ENCODE data around the gene STAT6. TPM values are rescaled to one million over a fixed set of nuclear protein-coding genes. Genes with fewer than 3 reads are reported as not detected.

The STAT6 gene
- total RNA-seq, 6 donors from 2014 or later = 123 to 605 (median 251) TPM

GRCh38 chr12:57129321-57129842, 18.2 kb upstream of the STAT6 start:
- TF ChIP-seq CTCF (IDR thresholded peaks at IDR 0.05) (no peak), POLR2AphosphoS5 (IDR thresholded peaks at IDR 0.05) (no peak), EP300 (IDR thresholded peaks at IDR 0.05) (no peak), POLR2A (IDR thresholded peaks at IDR 0.05) (no peak)
- peak overlapping the region; percentile 79 to 98 (median 94) for H3K27ac ChIP-seq
- no peak for DNase-seq

DNA sequence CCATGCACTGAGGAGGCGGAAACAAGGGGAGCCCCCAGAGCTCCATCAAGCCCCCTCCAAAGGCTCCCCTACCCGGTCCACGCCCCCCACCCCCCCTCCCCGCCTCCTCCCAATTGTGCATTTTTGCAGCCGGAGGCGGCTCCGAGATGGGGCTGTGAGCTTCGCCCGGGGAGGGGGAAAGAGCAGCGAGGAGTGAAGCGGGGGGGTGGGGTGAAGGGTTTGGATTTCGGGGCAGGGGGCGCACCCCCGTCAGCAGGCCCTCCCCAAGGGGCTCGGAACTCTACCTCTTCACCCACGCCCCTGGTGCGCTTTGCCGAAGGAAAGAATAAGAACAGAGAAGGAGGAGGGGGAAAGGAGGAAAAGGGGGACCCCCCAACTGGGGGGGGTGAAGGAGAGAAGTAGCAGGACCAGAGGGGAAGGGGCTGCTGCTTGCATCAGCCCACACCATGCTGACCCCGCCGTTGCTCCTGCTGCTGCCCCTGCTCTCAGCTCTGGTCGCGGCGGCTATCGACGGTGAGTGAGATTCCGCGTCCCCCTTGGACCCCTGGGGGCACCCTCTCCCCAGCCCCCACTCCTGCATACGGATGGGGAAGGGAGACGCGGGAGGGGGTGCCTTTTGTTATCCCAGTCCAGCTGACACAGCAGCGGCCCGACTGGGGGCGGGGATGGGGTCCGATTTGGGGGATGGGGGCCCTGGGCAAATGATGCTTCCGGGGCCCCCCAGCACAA, 17.5 kb upstream of the STAT6 start:
- Histone ChIP-seq H3K27me3 (peaks cover 0 to 4% (median 0%) of the 10 kb centered on the region in 4 donors), H3K9me3 (no peaks in the 10 kb centered on the region), H3K4me1 (peaks cover 21 to 40% (median 36%) of the 10 kb centered on the region in 4 donors), H3K4me3 (peak overlapping the region; percentile 51 to 80 (median 70)), H3K36me3 (no peaks in the 10 kb centered on the region), H3K27ac (peak overlapping the region; percentile 79 to 98 (median 94))
- ATAC-seq (ENCODE audit: low FRiP score in 2 of 2) = no peak
- TF ChIP-seq POLR2A (IDR thresholded peaks at IDR 0.05) (no peak), CTCF (IDR thresholded peaks at IDR 0.05) (no peak), POLR2AphosphoS5 (IDR thresholded peaks at IDR 0.05) (no peak), EP300 (IDR thresholded peaks at IDR 0.05) (no peak)
- no peak for DNase-seq
- WGBS, 2 donors = 6 to 21% methylated on average over 21 to 34 of the region's 35 CpGs

More at GRCh38 chr12:57129321-57129842, 18.2 kb upstream of the STAT6 start:
- H3K4me3 ChIP-seq = peak overlapping the region; percentile 51 to 80 (median 70)
- ATAC-seq (ENCODE audit: low FRiP score in 2 of 2) = no peak
- H3K9me3 ChIP-seq = no peaks in the 10 kb centered on the region
- H3K4me1 ChIP-seq = peaks cover 21 to 41% (median 37%) of the 10 kb centered on the region in 4 donors
- H3K27me3 ChIP-seq = peaks cover 0 to 4% (median 0%) of the 10 kb centered on the region in 4 donors
- no peaks in the 10 kb centered on the region for H3K36me3 ChIP-seq
- 18 to 46% methylated on average over 7 to 12 of the region's 12 CpGs for WGBS, 2 donors

- Histone ChIP-seq H3K9me3 (no peaks in the 10 kb centered on the region), H3K36me3 (no peaks in the 10 kb centered on the region), H3K27me3 (peaks cover 0 to 4% (median 0%) of the 10 kb centered on the region in 4 donors), H3K4me3 (peak within 1 kb of the TSS; percentile 51 to 80 (median 70)), H3K27ac (peak within 1 kb of the TSS; percentile 79 to 98 (median 94)), H3K4me1 (peaks cover 21 to 37% (median 32%) of the 10 kb centered on the region in 4 donors)
- WGBS, 2 donors = 1% methylated on average over 15 to 34 of the region's 57 CpGs
- peak; percentile 82 to 85 for ATAC-seq (ENCODE audit: low FRiP score in 2 of 2)
- DNase-seq = peak; percentile 82 to 95
- TF ChIP-seq EP300 (IDR thresholded peaks at IDR 0.05) = no peak
- TF ChIP-seq CTCF (IDR thresholded peaks at IDR 0.05) = no peak
- peak in 3 of 4 donors; percentile 45 to 85 (median 77) for TF ChIP-seq POLR2A (IDR thresholded peaks at IDR 0.05)
- peak; percentile 54 to 84 for TF ChIP-seq POLR2AphosphoS5 (IDR thresholded peaks at IDR 0.05)
These were observed 16.8 kb upstream of the STAT6 start, which contains the start of gene LRP1 for GRCh38 chr12:57127726-57128518. Gene LRP1, plus strand, starts transcription at chr12:57128483. Its CDS starts 482 bp downstream, at chr12:57128965.

DNA sequence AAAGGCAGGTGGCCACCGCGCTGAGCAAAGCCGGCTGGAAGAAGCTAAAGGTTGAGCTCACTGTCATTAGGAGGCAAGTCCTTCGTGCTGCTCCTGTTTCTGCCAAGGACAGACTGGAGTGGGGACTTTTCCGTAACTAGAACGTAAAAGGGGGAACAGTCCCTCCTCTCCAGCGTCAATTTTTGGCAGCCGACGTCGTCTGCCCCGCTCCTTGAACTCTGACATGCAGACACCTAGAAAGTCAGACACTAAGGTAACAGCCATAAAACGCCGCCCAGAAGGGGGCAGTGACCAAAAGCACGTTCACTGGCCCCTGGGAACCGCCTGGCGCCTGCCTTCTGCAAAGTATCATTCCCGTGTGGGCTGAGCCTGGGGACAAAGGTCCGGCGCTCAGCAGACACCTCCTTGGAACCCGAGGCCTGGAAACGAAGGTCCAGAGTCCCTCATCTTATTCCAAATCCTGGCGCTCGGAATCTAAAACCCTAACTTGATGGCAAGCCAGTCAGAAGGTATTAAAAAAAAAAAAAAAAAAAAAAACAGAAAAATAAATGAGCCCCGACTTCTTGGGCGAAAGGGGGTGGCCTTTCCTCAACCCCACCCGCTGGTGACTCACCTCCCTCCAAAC, 16.1 kb upstream of the STAT6 start:
- peak overlapping the region; percentile 79 to 98 (median 94) for H3K27ac ChIP-seq
- WGBS, 2 donors = 2 to 3% methylated on average over 16 to 26 of the region's 26 CpGs
- DNase-seq (peak in 1 of 2 donors; percentile 92), ATAC-seq (ENCODE audit: low FRiP score in 2 of 2) (peak; percentile 53 to 79)
- TF ChIP-seq CTCF (IDR thresholded peaks at IDR 0.05) = peak in 4 of 6 experiments; percentile 20 to 50 (median 29)
- TF ChIP-seq EP300 (IDR thresholded peaks at IDR 0.05) = peak in 1 of 4 donors; percentile 43
- TF ChIP-seq POLR2A (IDR thresholded peaks at IDR 0.05) = peak in 1 of 4 donors; percentile 44
- TF ChIP-seq POLR2AphosphoS5 (IDR thresholded peaks at IDR 0.05) = peak in 1 of 2 donors; percentile 61
- H3K4me3 ChIP-seq = peak overlapping the region; percentile 51 to 80 (median 70)
- no peaks in the 10 kb centered on the region for H3K36me3 ChIP-seq
- peaks cover 18 to 34% (median 26%) of the 10 kb centered on the region in 4 donors for H3K4me1 ChIP-seq
- peaks cover 0 to 4% (median 0%) of the 10 kb centered on the region in 4 donors for H3K27me3 ChIP-seq
- no peaks in the 10 kb centered on the region for H3K9me3 ChIP-seq
